Skin of body (tissue), 3 donors: ENCODE results near the gene ABL2. TPM values are rescaled to one million over a fixed set of nuclear protein-coding genes. Genes with fewer than 3 reads are reported as not detected.

Experiments used
- DNase-seq: peaks from one replicate; lab custom pipeline; 2025; lab: John Stamatoyannopoulos, UW
- small RNA-seq: library from RNA; depleted of rRNA; stranded (forward); fragments of <200 nt; gene quantifications from one replicate; pipeline ENCODE3, GENCODE V24; 2014; ENCODE audit warnings: low replicate concordance
- total RNA-seq: library from RNA; depleted of rRNA; stranded (reverse); fragments of >200 nt; gene quantifications from one replicate; pipeline ENCODE4 v1.2.3, GENCODE V29; 2014

Gene ABL2
- total RNA-seq, 1 donor from 2014 or later: 16.9 TPM

DNA sequence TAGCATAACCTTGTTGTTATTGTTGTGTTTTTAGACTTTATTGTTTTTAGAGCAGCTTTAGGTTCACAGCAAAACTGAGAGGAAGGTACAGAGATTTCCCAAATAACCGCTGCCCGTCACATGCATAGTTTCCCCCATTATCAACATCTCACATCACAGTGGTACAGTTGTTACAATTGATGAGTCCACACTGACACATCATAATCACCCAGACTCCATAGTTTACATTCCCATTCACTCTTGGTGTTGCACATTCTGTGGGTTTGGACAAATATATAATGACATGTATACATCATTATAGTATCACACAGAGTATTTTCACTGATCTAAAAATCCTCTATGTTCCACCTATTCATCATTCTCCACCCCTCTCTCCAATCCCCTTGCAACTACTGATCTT, 173.5 kb downstream of the ABL2 start:
- DNase-seq: no peak

GRCh38 chr1:179053486-179053885, 176.0 kb downstream of the ABL2 start:
- no peak for DNase-seq

DNA sequence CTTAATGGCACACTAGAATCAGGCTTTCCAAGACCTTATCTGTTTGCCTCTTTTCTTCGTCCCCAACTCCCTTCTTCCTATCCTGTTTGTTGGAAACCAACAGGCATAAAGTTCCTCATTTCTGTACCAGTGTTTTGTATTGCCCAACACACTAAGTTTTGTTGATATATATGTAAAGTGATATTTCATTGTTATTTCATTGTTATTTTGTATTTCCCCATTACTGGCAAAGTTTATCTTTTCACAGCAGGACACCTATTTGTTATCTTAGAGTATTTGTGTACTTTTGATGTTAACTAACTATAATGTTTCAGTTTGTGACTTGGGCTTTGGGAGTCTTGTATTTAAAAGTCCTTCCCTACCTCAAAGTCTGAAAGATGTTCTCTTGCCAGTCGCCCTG, 176.7 kb downstream of the ABL2 start:
- DNase-seq: no peak

Small RNAs within 50 kb of the gene (small RNA-seq; reads per million reads assigned to genes)
- not detected for gene AL512326.2
- gene AL512326.3: not detected
- not detected for gene EIF4A1P11
- gene RF00272: not detected

Other genes starting within 250 kb of the ABL2 start
- 25.7 TPM for gene FAM20B, start 203.8 kb downstream of the ABL2 start, total RNA-seq
- 19.6 TPM for gene TOR3A, start 147.6 kb downstream of the ABL2 start, total RNA-seq
- 46.4 TPM for gene SOAT1, start 64.1 kb upstream of the ABL2 start, total RNA-seq
- 0.99 TPM for gene AXDND1, start 136.3 kb upstream of the ABL2 start, total RNA-seq